Endothelial cell of umbilical vein (primary cell): ENCODE measurements around the gene UNC5C. TPM values are rescaled to one million over a fixed set of nuclear protein-coding genes. Genes with fewer than 3 reads are reported as not detected.

Experiments
- BruUV-seq: library from RNA; stranded (reverse); fragments of 400-500 nt; replicated peaks from 2 replicates; lab custom pipeline; 2021; lab: Mats Ljungman, UMichigan
- CTCF ChIA-PET: fragments of 300-600, 350-600 bp; sonication (Branson Sonifier 250); formaldehyde crosslinking; loops from one replicate; lab custom pipeline; 2021; ENCODE audit warnings: antibody characterized with exemption, inconsistent platforms; lab: Charles Lee
- POLR2A ChIA-PET: fragments of 300-600, 350-600 bp; sonication (Branson Sonifier 250); formaldehyde crosslinking; loops from one replicate; lab custom pipeline; 2021; ENCODE audit warnings: antibody characterized with exemption, inconsistent platforms; lab: Charles Lee
- DNase-seq: peaks from one replicate; pipeline ENCODE4 v3.0.0-alpha.2; 2011; ENCODE audit warnings: low read depth, low spot score
- FAIRE-seq: peaks from 2 replicates; lab custom pipeline; 2011; peaks lifted over from hg19 to GRCh38; lab: Jason Lieb, UNC
- H2AFZ ChIP-seq: 2 replicates; pipeline ENCODE4 v1.6.0; 2012; ENCODE audit warnings: low read depth, low read length, control low read depth, inconsistent platforms
- H3K27ac ChIP-seq: 2 replicates; pipeline ENCODE4 v1.5.1; 2011; ENCODE audit warnings: low read depth, mild to moderate bottlenecking, control low read depth, low read length, moderate library complexity; ENCODE audit not compliant: insufficient read depth
- H3K27me3 ChIP-seq, 2 experiments: 2 replicates each; pipeline versions ENCODE4 v1.6.0 to v1.6.1; 2011; ENCODE audit warnings: low read length in 2 of 2, mixed read lengths in 1 of 2; ENCODE audit not compliant: control insufficient read depth in 2 of 2, insufficient read depth in 2 of 2
- H3K36me3 ChIP-seq, 2 experiments: 2 replicates in 1 of 2; 3 replicates in 1 of 2; pipeline ENCODE4 v1.5.1; 2011; ENCODE audit warnings: low read length in 2 of 2, mild to moderate bottlenecking in 1 of 2, moderate library complexity in 1 of 2; ENCODE audit not compliant: control insufficient read depth in 2 of 2, insufficient read depth in 2 of 2; ENCODE audit errors: extremely low read depth in 1 of 2
- H3K4me1 ChIP-seq: 3 replicates; pipeline ENCODE4 v1.5.1; 2011; ENCODE audit warnings: mild to moderate bottlenecking, low read length; ENCODE audit not compliant: control insufficient read depth, insufficient read depth; ENCODE audit errors: extremely low read depth
- H3K4me2 ChIP-seq: 2 replicates; pipeline ENCODE4 v1.6.1; 2011; ENCODE audit warnings: low read length, control low read depth, mixed read lengths; ENCODE audit not compliant: insufficient read depth
- H3K4me3 ChIP-seq, 3 experiments: fragments of 200-600 bp in 1 of 3; sonication (generic), shearing (Covaris generic) in 1 of 3; replicated peaks in 1 of 3; 2 replicates each; pipeline ENCODE4 v1.5.1; 2011 to 2016; ENCODE audit warnings: control low read depth in 3 of 3, low read length in 3 of 3, mild to moderate bottlenecking in 2 of 3, inconsistent platforms in 1 of 3, low read depth in 1 of 3, moderate library complexity in 1 of 3; ENCODE audit not compliant: insufficient read depth in 1 of 3
- H3K79me2 ChIP-seq: 2 replicates; pipeline ENCODE4 v1.6.0; 2012; ENCODE audit warnings: low read length, inconsistent platforms; ENCODE audit not compliant: control insufficient read depth, insufficient read depth
- H3K9ac ChIP-seq: replicated peaks from 2 replicates; pipeline ENCODE3; 2011; ENCODE audit warnings: low read length, control low read depth; ENCODE audit not compliant: insufficient read depth; ENCODE audit errors: extremely low read depth
- H3K9me1 ChIP-seq: replicated peaks from 3 replicates; pipeline ENCODE4 v1.6.0; 2011; ENCODE audit warnings: mild to moderate bottlenecking, low read length; ENCODE audit not compliant: control insufficient read depth, insufficient read depth; ENCODE audit errors: extremely low read depth
- H3K9me3 ChIP-seq: replicated peaks from 2 replicates; pipeline ENCODE4 v1.5.1; 2012; ENCODE audit warnings: low read length, inconsistent platforms; ENCODE audit not compliant: control insufficient read depth, insufficient read depth
- H4K20me1 ChIP-seq: replicated peaks from 2 replicates; pipeline ENCODE3; 2011; ENCODE audit warnings: mild to moderate bottlenecking, low read length; ENCODE audit not compliant: control insufficient read depth, insufficient read depth; ENCODE audit errors: extremely low read depth
- CTCF ChIP-seq, 2 donors: IDR thresholded peaks; 1 replicate in 1 of 2; 2 replicates in 1 of 2; pipeline ENCODE4 v1.5.1; 2011; ENCODE audit warnings: low read length in 2 of 2, mild to moderate bottlenecking in 2 of 2, moderate library complexity in 2 of 2, control low read depth in 1 of 2, inconsistent platforms in 1 of 2, low read depth in 1 of 2; ENCODE audit not compliant: insufficient read depth in 1 of 2; ENCODE audit errors: extremely low read depth in 1 of 2
- EZH2 ChIP-seq: IDR thresholded peaks from 2 replicates; pipeline ENCODE4 v1.6.1; 2012; ENCODE audit warnings: borderline replicate concordance, low read depth, mild to moderate bottlenecking, moderate library complexity, low read length, inconsistent platforms; ENCODE audit not compliant: severe bottlenecking
- FOS ChIP-seq: IDR thresholded peaks from 2 replicates; pipeline ENCODE4 v1.6.1; 2011; ENCODE audit warnings: mild to moderate bottlenecking, low read length, moderate library complexity, borderline replicate concordance; ENCODE audit not compliant: insufficient read depth
- GATA2 ChIP-seq: IDR thresholded peaks from 2 replicates; pipeline ENCODE4 v1.7.0; 2011; ENCODE audit warnings: low read depth, mild to moderate bottlenecking, moderate library complexity, mixed read lengths, low read length; ENCODE audit not compliant: insufficient read length, insufficient read depth
- JUN ChIP-seq: IDR thresholded peaks from 2 replicates; pipeline ENCODE4 v1.6.1; 2011; ENCODE audit warnings: borderline replicate concordance, low read depth; ENCODE audit not compliant: insufficient read length, insufficient read depth
- MYC ChIP-seq: IDR thresholded peaks from one replicate; pipeline ENCODE4 v1.6.1; 2011; ENCODE audit warnings: mild to moderate bottlenecking, low read depth, low read length
- POLR2A ChIP-seq: IDR thresholded peaks from 2 replicates; pipeline ENCODE4 v1.6.1; 2012; ENCODE audit warnings: low read depth, mild to moderate bottlenecking, control low read depth, low read length
- POLR2AphosphoS5 ChIP-seq: IDR thresholded peaks from 2 replicates; pipeline ENCODE4 v1.6.1; 2012; ENCODE audit warnings: low read depth, mild to moderate bottlenecking, control low read depth, low read length, moderate library complexity; ENCODE audit not compliant: insufficient read depth
- dilution Hi-C: fragments of 300-500 bp; cut with MboI; formaldehyde crosslinking; loops from one replicate; pipeline ENCODE4 v1.15.0; 2019; ENCODE audit warnings: low sequenced_read_pairs; ENCODE audit not compliant: extremely low pct_ligation_motif_present
- intact Hi-C: fragments of 100-400 bp; cut with micrococcal nuclease; formaldehyde crosslinking; loops from one replicate; pipeline ENCODE4 v1.10.0; 2022
- polyA plus RNA-seq, 4 experiments: library from polyadenylated mRNA; depleted of rRNA in 3 of 4; stranded (reverse) in 3 of 4; unstranded in 1 of 4; fragments of >200 nt; gene quantifications; 2 replicates each; pipeline versions ENCODE4 v1.2.1 to v1.2.3, GENCODE V29; 2011 to 2012; ENCODE audit warnings: missing spikeins in 1 of 4
- total RNA-seq: library from RNA; stranded (reverse); gene quantifications from 2 replicates; pipeline ENCODE4 v1.2.3, GENCODE V29; 2021
- TF ChIP-seq, protein P1 (sequence below): IDR thresholded peaks from 2 replicates; pipeline ENCODE4 v1.6.1; 2011; ENCODE audit not compliant: insufficient read depth, insufficient read length

UNC5C gene
- total and polyA plus RNA-seq, 2 donors (not counting 3 experiments of a cell fraction or from before 2014, with no cell fraction given): 0.44 to 0.53 TPM

DNA sequence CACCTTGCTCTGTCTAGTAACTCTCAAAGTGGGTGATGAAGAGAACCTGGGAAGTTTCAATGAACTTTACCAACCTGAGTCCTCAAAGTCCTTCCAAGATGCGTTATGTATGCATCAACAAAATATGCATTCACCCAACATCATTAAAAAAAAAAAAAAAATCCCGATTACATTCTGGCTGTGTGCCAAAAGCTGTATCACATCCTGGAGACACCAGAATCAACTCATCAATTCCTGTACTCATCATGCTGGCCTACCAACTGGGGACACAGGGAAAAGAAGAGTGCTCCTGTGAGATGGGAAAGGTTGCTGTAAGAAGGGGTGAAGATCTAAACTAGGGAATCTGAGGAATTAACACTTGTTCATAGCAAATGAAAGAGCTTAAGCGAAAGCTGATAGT, 16.5 kb downstream of the UNC5C start:
- CTCF ChIA-PET: interaction anchor here (1.2 kb wide), 2 partner anchors 8 to 10 kb away, joined by 3 to 6 read pairs; no protein-coding TSS in a partner anchor
- FAIRE-seq: no peak
- no peaks in the 10 kb centered on the region for H3K9me1 ChIP-seq
- TF ChIP-seq MYC (no peak), EZH2 (no peak), POLR2AphosphoS5 (no peak), POLR2A (no peak), CTCF (IDR thresholded peaks at IDR 0.05; ENCODE audit: extremely low read depth in 1 of 2, insufficient read depth in 1 of 2, low read depth in 1 of 2, low read length in 2 of 2) (no peak), FOS (no peak), JUN (no peak), GATA2 (no peak)
- TF ChIP-seq, protein P1, sequence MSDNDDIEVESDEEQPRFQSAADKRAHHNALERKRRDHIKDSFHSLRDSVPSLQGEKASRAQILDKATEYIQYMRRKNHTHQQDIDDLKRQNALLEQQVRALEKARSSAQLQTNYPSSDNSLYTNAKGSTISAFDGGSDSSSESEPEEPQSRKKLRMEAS: no peak
- no TSS peak for BruUV-seq
- dilution Hi-C loops: no loop called here
- H3K27ac ChIP-seq: no peak overlapping the region
- H3K9me3 ChIP-seq: no peaks in the 10 kb centered on the region
- H3K9ac ChIP-seq: no peak overlapping the region
- H3K27me3 ChIP-seq: no peaks in the 10 kb centered on the region
- H3K79me2 ChIP-seq: no peaks in the 10 kb centered on the region
- no peak overlapping the region for H2AFZ ChIP-seq
- DNase-seq: no peak
- H4K20me1 ChIP-seq: no peaks in the 10 kb centered on the region
- H3K4me1 ChIP-seq: no peaks in the 10 kb centered on the region
- intact Hi-C loops: no loop called here
- H3K4me3 ChIP-seq: no peak overlapping the region
- POLR2A ChIA-PET: no interaction called here
- H3K36me3 ChIP-seq: no peaks in the 10 kb centered on the region
- no peak overlapping the region for H3K4me2 ChIP-seq
